OCI-LY1 (cell line): ENCODE measurements around the gene MGAT4B.

Experiments used
- EZH2 ChIP-seq: fragments of 200-600 bp; sonication (generic), shearing (Covaris generic); IDR thresholded peaks from 2 replicates; pipeline ENCODE4 v1.8.0; 2017; ENCODE audit warnings: borderline replicate concordance, mixed run types, mild to moderate bottlenecking, antibody characterized with exemption, low read length, moderate library complexity, mixed read lengths
- TF ChIP-seq, protein P1 (sequence below): fragments of 200-600 bp; sonication (generic), shearing (Covaris generic); IDR thresholded peaks from 2 replicates; pipeline ENCODE4 v1.5.1; 2017; ENCODE audit warnings: mild to moderate bottlenecking, antibody characterized with exemption, low read length, moderate library complexity, mixed read lengths

GRCh38 chr5:179800696-179801201, 5.9 kb downstream of the MGAT4B start:
- TF ChIP-seq EZH2 = no peak
- TF ChIP-seq, protein P1, sequence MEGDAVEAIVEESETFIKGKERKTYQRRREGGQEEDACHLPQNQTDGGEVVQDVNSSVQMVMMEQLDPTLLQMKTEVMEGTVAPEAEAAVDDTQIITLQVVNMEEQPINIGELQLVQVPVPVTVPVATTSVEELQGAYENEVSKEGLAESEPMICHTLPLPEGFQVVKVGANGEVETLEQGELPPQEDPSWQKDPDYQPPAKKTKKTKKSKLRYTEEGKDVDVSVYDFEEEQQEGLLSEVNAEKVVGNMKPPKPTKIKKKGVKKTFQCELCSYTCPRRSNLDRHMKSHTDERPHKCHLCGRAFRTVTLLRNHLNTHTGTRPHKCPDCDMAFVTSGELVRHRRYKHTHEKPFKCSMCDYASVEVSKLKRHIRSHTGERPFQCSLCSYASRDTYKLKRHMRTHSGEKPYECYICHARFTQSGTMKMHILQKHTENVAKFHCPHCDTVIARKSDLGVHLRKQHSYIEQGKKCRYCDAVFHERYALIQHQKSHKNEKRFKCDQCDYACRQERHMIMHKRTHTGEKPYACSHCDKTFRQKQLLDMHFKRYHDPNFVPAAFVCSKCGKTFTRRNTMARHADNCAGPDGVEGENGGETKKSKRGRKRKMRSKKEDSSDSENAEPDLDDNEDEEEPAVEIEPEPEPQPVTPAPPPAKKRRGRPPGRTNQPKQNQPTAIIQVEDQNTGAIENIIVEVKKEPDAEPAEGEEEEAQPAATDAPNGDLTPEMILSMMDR = no peak
